ENCODE measurements around the gene GEMIN2. TPM values are rescaled to one million over a fixed set of nuclear protein-coding genes. Genes with fewer than 3 reads are reported as not detected.
"Not testable (repeated sequence)": the region's sequence is repeated elsewhere in the genome, so short reads cannot be mapped to it uniquely, and the experiment has no call there.

Gene GEMIN2
- total and polyA plus RNA-seq, 4 donors: 23.1 to 38.8 (median 26.8) TPM

GRCh38 chr14:39182770-39183684 lies 68.9 kb downstream of the GEMIN2 start:
- Histone ChIP-seq H3K4me3 (ENCODE audit: low read depth, low read length) (no peak overlapping the region), H3K27me3 (ENCODE audit: control insufficient read depth, insufficient read depth, low read length) (no peaks in the 10 kb centered on the region), H3K9me3 (ENCODE audit: control insufficient read depth, insufficient read depth, low read length) (no peaks in the 10 kb centered on the region), H3K36me3 (ENCODE audit: control insufficient read depth, insufficient read depth, low read length) (peaks cover 44% of the 10 kb centered on the region), H3K27ac (ENCODE audit: low read depth, low read length) (no peak overlapping the region), H3K4me1 (ENCODE audit: control insufficient read depth, insufficient read depth, low read length) (no peaks in the 10 kb centered on the region)
- no peak for DNase-seq (ENCODE audit: low read depth in 4 of 6, low spot score in 6 of 6)
- no CpG with 5 or more reads among the region's 1 CpG for WGBS (ENCODE audit: insufficient coverage)

- H3K27ac ChIP-seq (ENCODE audit: low read depth, low read length); H3K4me1 ChIP-seq (ENCODE audit: control insufficient read depth, insufficient read depth, low read length); DNase-seq (ENCODE audit: low read depth in 4 of 6, low spot score in 6 of 6); H3K9me3 ChIP-seq (ENCODE audit: control insufficient read depth, insufficient read depth, low read length); H3K27me3 ChIP-seq (ENCODE audit: control insufficient read depth, insufficient read depth, low read length); H3K4me3 ChIP-seq (ENCODE audit: low read depth, low read length): not testable (repeated sequence)
- H3K36me3 ChIP-seq (ENCODE audit: control insufficient read depth, insufficient read depth, low read length): peaks cover 38% of the 10 kb centered on the region
- WGBS (ENCODE audit: insufficient coverage): 92% methylated on average over 2 of the region's 5 CpGs
These were observed 69.5 kb downstream of the GEMIN2 start for GRCh38 chr14:39183685-39184003.

GRCh38 chr14:39184628-39185255 lies 70.6 kb downstream of the GEMIN2 start:
- WGBS (ENCODE audit: insufficient coverage): 96% methylated on average over 4 of the region's 4 CpGs
- Histone ChIP-seq H3K4me1 (ENCODE audit: control insufficient read depth, insufficient read depth, low read length) (no peaks in the 10 kb centered on the region), H3K27ac (ENCODE audit: low read depth, low read length) (no peak overlapping the region)

GRCh38 chr14:39185256-39186049 lies 71.3 kb downstream of the GEMIN2 start:
- Histone ChIP-seq H3K36me3 (ENCODE audit: control insufficient read depth, insufficient read depth, low read length) (peaks cover 25% of the 10 kb centered on the region), H3K27ac (ENCODE audit: low read depth, low read length) (no peak overlapping the region), H3K27me3 (ENCODE audit: control insufficient read depth, insufficient read depth, low read length) (no peaks in the 10 kb centered on the region), H3K4me3 (ENCODE audit: low read depth, low read length) (no peak overlapping the region), H3K4me1 (ENCODE audit: control insufficient read depth, insufficient read depth, low read length) (no peaks in the 10 kb centered on the region), H3K9me3 (ENCODE audit: control insufficient read depth, insufficient read depth, low read length) (no peaks in the 10 kb centered on the region)
- DNase-seq (ENCODE audit: low read depth in 4 of 6, low spot score in 6 of 6): no peak
- WGBS (ENCODE audit: insufficient coverage): no CpG with 5 or more reads among the region's 5 CpGs

More at GRCh38 chr14:39184628-39185255, 70.6 kb downstream of the GEMIN2 start:
- Histone ChIP-seq H3K27me3 (ENCODE audit: control insufficient read depth, insufficient read depth, low read length) (no peaks in the 10 kb centered on the region), H3K9me3 (ENCODE audit: control insufficient read depth, insufficient read depth, low read length) (no peaks in the 10 kb centered on the region), H3K4me3 (ENCODE audit: low read depth, low read length) (no peak overlapping the region), H3K36me3 (ENCODE audit: control insufficient read depth, insufficient read depth, low read length) (peaks cover 29% of the 10 kb centered on the region)
- no peak for DNase-seq (ENCODE audit: low read depth in 4 of 6, low spot score in 6 of 6)

Small RNA genes lying within 50 kb of the gene (small RNA-seq; reads per million reads assigned to genes)
- not detected for gene AL109628.1 (ENCODE audit: low replicate concordance)

Other genes starting within 250 kb of the GEMIN2 start
- gene SEC23A, start 11.1 kb upstream of the GEMIN2 start, total RNA-seq: 100 to 1,000 TPM; 106 to 162 TPM
- 10 to 100 TPM; 48.5 to 57.5 TPM for gene SEC23A, start 11.1 kb upstream of the GEMIN2 start, polyA plus RNA-seq (ENCODE audit: insufficient read length in 2 of 2)
- 10 to 100 TPM; 30.5 to 66.6 TPM for gene TRAPPC6B, start 56.0 kb downstream of the GEMIN2 start, total RNA-seq
- 10 to 100 TPM; 37.3 to 40.9 TPM for gene TRAPPC6B, start 56.0 kb downstream of the GEMIN2 start, polyA plus RNA-seq (ENCODE audit: insufficient read length in 2 of 2)
- 10 to 100 TPM; 29.8 to 46.3 TPM for gene PNN, start 60.9 kb downstream of the GEMIN2 start, total RNA-seq
- gene PNN, start 60.9 kb downstream of the GEMIN2 start, polyA plus RNA-seq (ENCODE audit: insufficient read length in 2 of 2): 100 to 1,000 TPM in 1 of 2 donors, 10 to 100 TPM in 1; 95.4 to 123 TPM
- 10 to 100 TPM; 29.8 to 31.1 TPM for gene MIA2, start 119.6 kb downstream of the GEMIN2 start, total RNA-seq
- gene MIA2, start 119.6 kb downstream of the GEMIN2 start, polyA plus RNA-seq (ENCODE audit: insufficient read length in 2 of 2): 10 to 100 TPM; 14.2 to 19.0 TPM

Measured in spinal cord (tissue), 10 donors.